Dedifferentiated amniotic fluid mesenchymal stem cell (primary cell): ENCODE results near the gene SLF2.

Experiments
- DNase-seq: peaks from one replicate; pipeline ENCODE4 v3.0.0-alpha.2; 2016; ENCODE audit errors: extremely low spot score

SLF2 gene

GRCh38 chr10:101000127-101000914, 87.6 kb downstream of the SLF2 start:
- no peak for DNase-seq

GRCh38 chr10:101000915-101001658, 88.3 kb downstream of the SLF2 start:
- peak; percentile 90 for DNase-seq

GRCh38 chr10:101001659-101002035, 88.9 kb downstream of the SLF2 start:
- no peak for DNase-seq

DNA sequence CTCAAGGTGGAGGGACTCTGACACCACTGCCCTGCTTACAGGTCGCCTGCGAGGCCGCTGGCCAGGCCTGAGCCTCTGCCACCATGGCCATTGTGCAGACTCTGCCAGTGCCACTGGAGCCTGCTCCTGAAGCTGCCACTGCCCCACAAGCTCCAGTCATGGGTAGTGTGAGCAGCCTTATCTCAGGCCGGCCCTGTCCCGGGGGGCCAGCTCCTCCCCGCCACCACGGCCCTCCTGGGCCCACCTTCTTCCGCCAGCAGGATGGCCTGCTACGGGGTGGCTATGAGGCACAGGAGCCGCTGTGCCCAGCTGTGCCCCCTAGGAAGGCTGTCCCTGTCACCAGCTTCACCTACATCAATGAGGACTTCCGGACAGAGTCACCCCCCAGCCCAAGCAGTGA, 89.7 kb downstream of the SLF2 start:
- no peak for DNase-seq

DNA sequence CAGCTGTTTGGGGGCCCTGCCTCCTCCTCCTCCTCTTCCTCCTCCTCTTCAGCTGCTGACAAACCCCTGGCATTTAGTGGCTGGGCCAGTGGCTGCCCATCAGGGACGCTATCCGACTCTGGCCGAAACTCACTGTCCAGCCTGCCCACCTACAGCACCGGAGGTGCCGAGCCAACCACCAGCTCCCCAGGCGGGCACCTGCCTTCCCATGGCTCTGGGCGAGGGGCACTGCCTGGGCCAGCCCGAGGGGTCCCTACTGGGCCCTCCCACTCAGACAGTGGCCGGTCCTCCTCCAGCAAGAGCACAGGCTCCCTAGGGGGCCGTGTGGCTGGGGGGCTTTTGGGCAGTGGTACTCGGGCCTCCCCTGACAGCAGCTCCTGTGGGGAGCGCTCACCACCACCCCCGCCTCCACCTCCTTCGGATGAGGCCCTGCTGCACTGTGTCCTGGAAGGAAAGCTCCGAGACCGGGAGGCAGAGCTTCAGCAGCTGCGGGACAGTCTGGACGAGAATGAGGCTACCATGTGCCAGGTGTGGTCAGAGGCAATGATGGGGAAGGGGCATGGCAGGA, 91.0 kb downstream of the SLF2 start:
- no peak for DNase-seq

- DNase-seq, result no peak
These were observed 92.6 kb downstream of the SLF2 start for GRCh38 chr10:101005361-101005760.

DNA sequence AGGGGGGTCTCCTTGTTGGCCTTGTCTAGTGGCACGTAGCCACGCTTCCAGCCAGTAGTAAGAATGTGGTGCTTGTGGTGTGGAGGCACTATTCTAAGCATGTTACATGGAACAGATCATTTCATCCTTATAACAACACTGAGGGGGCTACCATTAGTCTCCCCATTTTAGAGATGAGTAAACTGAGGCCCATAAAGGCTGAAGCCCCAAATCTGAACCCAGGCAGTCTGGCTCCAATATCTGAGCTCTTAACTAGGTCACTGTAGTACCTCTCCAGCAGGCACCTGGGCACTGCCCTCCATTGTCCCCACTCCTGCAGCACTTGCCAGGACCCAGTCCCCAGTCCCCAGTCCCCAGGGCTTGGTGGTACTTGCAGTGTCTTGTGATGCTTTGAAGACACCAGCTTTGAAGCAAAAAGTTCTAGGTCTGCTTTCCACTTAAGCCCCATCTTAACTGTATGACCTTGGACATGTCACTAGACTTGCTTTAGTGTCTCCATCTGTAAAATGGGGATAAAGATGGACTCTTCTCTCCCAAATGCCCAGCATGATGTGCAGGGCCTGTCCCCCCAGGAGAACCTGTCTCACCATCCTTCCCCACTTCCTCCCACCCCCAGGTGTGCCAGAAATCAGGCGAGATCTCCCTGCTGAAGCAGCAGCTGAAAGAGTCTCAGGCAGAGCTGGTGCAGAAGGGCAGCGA, 93.3 kb downstream of the SLF2 start:
- no peak for DNase-seq

GRCh38 chr10:101006593-101007098, 93.9 kb downstream of the SLF2 start:
- DNase-seq, result no peak

DNA sequence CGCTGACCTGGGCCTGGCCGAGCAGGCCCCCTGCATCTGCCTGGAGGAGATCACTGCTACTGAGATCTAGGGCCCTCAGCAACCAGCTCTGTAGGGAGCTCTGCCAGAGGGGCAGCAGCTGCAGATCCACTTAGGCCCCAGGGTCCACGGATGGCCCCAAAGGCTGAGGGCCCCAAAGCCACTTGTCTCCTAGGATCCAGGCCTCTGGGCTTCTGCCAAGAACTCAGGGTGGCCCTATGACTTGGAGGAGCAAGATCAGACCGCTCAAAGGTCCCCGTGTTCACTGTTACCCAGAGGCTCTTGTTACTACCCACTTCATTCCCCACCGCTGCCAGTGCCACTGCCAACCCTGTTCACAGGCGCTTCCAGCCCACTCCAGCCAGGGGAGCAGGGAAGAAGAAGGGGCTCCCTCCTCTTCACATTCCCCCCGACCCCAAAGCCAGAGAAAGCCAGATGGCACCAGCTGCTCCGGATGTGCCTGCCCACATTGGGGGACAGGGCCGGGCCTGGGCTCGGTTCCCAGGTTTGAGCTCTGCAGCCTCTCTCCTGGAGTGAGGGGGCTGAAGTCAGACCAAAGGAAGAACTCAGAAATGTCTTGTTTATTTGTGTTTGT, 94.4 kb downstream of the SLF2 start:
- no peak for DNase-seq

DNA sequence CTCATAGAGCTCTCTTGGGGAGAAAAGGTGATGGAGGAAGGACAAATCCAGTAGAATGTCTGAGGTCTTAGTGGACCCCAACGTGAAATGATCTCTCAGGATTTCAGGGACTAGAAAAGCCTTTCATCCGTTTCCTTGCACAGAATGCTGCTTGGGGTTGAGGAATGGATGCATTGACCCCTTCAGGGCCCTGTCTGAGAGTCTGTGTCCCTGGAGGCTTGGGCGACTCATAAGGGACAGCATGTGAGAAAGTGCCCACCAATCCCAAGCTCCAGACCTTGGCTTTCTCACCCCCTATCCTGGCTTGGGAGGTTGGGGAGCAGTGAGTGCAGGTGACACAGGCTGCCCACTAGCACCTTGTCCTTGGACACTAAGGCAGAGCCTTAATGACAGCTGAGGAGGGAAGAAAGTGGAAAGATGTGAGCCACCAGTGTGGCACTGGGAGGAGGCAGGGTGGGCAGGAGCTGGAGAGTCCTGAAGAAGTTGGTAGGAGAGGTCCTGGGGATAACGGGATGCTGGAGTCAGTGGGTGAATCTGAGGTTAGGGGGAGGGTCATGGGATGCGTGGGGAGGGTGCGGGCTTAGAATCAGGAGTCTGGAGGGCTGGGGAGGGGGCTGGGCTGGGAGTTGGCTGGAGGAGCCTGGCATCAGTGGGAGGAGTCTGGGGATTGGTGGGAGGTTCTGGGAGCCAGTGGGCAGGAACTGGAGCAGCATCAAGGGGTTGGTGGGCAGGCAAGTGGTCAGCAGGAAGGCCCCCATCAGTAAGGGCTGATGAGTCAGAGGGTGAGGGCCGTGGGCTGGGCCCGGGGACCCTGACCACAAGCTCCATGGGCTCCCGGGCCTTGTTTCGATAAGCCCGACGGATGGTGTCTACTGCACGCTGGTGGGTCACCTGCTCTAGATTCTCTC, 95.4 kb downstream of the SLF2 start:
- no peak for DNase-seq

DNA sequence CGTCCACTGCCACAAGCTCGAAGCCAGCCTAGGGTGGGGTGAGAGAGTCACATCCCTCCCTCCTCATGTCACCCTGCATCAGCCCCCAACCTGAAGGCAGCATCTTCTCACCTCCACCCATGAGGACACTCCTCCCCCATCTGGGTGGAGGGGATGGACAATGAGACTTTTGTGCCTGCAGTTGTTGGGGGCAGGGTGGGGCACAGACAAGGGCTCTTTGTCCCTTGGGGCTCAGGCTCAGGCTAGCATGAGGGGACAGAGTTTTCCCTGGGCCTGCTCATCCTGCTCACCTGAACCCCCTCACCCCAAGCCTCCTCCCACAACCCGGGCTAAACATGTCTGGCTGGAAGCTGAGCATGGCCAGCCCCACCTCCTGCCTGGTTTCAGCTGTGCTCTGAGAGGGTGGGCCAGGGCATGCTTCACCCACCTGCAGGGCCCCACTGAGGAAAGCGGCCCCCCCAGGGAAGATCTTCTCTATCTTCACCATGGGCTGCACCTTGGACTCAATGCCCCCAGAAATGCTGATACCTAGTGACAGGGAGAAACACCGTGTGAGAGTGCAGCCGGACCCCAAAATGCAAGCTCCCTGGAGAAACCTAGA, 96.2 kb downstream of the SLF2 start:
- DNase-seq, result no peak

DNA sequence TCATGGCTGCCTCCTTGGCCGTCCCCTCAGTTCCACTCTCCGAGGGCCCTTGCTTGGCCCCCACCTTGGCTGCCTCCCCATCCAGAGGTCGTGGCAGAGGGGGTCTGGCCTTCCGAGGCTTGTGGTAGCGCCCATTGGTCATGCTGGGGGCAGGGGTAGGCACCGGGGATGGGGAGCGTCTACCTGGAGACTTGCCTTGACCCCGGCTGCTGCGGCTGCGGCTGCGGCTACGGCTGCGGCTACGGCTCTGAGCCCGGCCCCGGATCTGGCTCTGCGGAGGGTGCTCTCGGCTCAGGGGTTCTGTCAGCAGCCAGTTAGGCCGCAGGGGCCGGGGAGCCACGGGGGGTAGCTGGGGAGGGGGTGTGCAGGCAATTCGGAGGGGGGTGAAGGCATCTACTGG, 97.6 kb downstream of the SLF2 start:
- no peak for DNase-seq

- no peak for DNase-seq
These were observed 99.0 kb downstream of the SLF2 start for GRCh38 chr10:101011517-101012423.

- peak; percentile 95 for DNase-seq
These were observed 100.0 kb downstream of the SLF2 start for GRCh38 chr10:101012525-101013364.

- DNase-seq, result no peak
These were observed 100.6 kb downstream of the SLF2 start for GRCh38 chr10:101013365-101013825.

DNA sequence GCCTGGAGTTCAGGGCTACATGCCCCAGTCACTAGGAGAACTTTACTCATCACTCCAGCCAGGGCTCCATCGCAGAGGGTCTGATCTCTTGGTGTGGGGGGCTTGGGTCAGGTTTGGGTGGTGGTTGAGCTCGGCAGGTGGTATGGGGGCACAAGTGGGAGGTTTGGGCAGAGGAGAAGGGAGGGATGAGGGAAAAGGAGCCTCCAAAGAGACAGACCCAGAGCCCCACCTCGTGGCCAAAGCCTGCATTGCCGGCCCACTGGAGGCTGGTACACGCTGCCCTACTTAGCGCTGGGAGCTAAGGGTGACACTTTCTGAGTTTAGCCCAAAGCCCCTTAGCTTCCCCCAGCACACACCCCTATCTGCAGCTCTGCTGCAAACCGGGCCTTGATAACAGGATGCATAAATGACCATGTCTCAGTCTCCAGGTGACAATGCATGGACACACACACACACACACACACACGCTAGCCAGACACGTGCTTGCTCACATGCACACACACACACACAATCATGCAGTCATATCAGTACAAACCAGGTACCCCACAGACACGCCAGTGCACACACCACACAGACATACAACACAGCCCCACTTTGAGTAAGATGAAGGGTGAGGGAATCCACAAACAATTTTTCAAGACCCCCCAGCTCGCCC, 101.6 kb downstream of the SLF2 start:
- peak; percentile 52 for DNase-seq
